Loucy (cell line): ENCODE results near the gene RPS24.
A peak's percentile ranks its signal among the peaks of the same experiment; 100 is the strongest.

ENCODE experiments used
- H2AFZ ChIP-seq: fragments of 200-600 bp; sonication (generic); 2 replicates; pipeline ENCODE4 v1.6.0; 2016; ENCODE audit warnings: antibody characterized with exemption, mild to moderate bottlenecking, low read length, moderate library complexity
- H3F3A ChIP-seq: fragments of 200-600 bp; 2 replicates; pipeline ENCODE4 v1.6.0; 2016; ENCODE audit warnings: antibody characterized with exemption, low read depth, mild to moderate bottlenecking
- H3K27me3 ChIP-seq: fragments of 200-600 bp; sonication (generic); 2 replicates; pipeline ENCODE4 v1.6.1; 2014; ENCODE audit warnings: low read length, mild to moderate bottlenecking; ENCODE audit not compliant: insufficient read depth, poor library complexity, severe bottlenecking
- H3K36me3 ChIP-seq: fragments of 200-600 bp; sonication (generic); 2 replicates; pipeline ENCODE4 v1.6.1; 2016; ENCODE audit warnings: low read length; ENCODE audit not compliant: insufficient read depth
- H3K4me1 ChIP-seq: fragments of 200-600 bp; sonication (generic); 2 replicates; pipeline ENCODE4 v1.5.1; 2014; ENCODE audit warnings: low read length, mild to moderate bottlenecking; ENCODE audit not compliant: insufficient read depth, poor library complexity, severe bottlenecking
- H3K4me2 ChIP-seq: fragments of 200-600 bp; sonication (generic); 2 replicates; pipeline ENCODE4 v1.6.0; 2014; ENCODE audit warnings: antibody characterized with exemption, low read length, low read depth, mild to moderate bottlenecking; ENCODE audit not compliant: poor library complexity, severe bottlenecking
- H3K4me3 ChIP-seq: fragments of 200-600 bp; sonication (generic); 2 replicates; pipeline ENCODE4 v1.5.1; 2014; ENCODE audit warnings: low read length, mild to moderate bottlenecking, mixed read lengths; ENCODE audit not compliant: poor library complexity, severe bottlenecking
- H3K79me2 ChIP-seq: fragments of 200-600 bp; sonication (generic); 2 replicates; pipeline ENCODE4 v1.6.1; 2014; ENCODE audit warnings: low read length; ENCODE audit not compliant: insufficient read depth
- H3K9ac ChIP-seq: fragments of 200-600 bp; sonication (generic); 2 replicates; pipeline ENCODE4 v1.6.0; 2014; ENCODE audit warnings: mild to moderate bottlenecking, low read depth, low read length, moderate library complexity; ENCODE audit not compliant: poor library complexity, severe bottlenecking
- H3K9me2 ChIP-seq: fragments of 200-600 bp; sonication (generic); replicated peaks from 2 replicates; pipeline ENCODE4 v1.6.1; 2016; ENCODE audit warnings: low read depth, low read length, mixed read lengths
- H3K9me3 ChIP-seq: fragments of 200-600 bp; sonication (generic); 2 replicates; pipeline ENCODE4 v1.6.1; 2014; ENCODE audit warnings: mild to moderate bottlenecking, antibody characterized with exemption, low read length, low read depth; ENCODE audit not compliant: insufficient read depth
- H4K20me1 ChIP-seq: fragments of 200-600 bp; sonication (generic); 2 replicates; pipeline ENCODE4 v1.6.0; 2014; ENCODE audit warnings: antibody characterized with exemption, low read length, mild to moderate bottlenecking; ENCODE audit not compliant: insufficient read depth, poor library complexity, severe bottlenecking
- EZH2phosphoT487 ChIP-seq: fragments of 200-600 bp; IDR thresholded peaks from 2 replicates; pipeline ENCODE4 v1.6.1; 2018; ENCODE audit warnings: antibody characterized with exemption, mild to moderate bottlenecking, moderate library complexity, borderline replicate concordance
- TF ChIP-seq, protein P1 (sequence below): fragments of 200-600 bp; sonication (generic); conservative IDR thresholded peaks from 2 replicates; pipeline ENCODE4 v1.5.1; 2014; ENCODE audit warnings: mild to moderate bottlenecking, antibody characterized with exemption, low read length

Gene RPS24

DNA sequence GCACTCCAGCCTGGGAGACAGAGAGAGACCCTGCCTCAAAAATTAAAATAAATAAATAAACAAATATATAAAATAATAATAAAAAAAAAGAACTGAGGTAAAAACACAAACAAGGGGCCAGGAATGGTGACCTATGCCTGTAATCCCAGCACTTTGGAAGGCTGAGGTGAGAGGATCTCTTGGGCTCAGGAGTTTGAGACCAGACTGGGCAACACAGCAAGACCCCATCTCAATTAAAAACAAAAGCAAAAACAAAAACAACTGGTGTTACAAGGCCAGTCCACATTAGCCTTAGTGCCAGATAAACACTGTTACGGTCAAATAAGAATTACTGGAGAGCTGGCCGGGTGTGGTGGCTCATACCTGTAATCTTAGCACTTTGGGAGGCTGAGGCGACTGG is 9.9 kb upstream of the RPS24 start:
- Histone ChIP-seq H3K9ac (no peak overlapping the region), H3K9me3 (no peaks in the 10 kb centered on the region), H3K4me3 (no peak overlapping the region), H3K36me3 (peaks cover 66% of the 10 kb centered on the region), H3F3A (no peaks in the 10 kb centered on the region), H3K4me1 (peaks cover 10% of the 10 kb centered on the region), H2AFZ (no peak overlapping the region), H3K27me3 (no peaks in the 10 kb centered on the region), H3K79me2 (peaks cover 23% of the 10 kb centered on the region), H4K20me1 (peaks cover 3% of the 10 kb centered on the region), H3K4me2 (no peak overlapping the region), H3K9me2 (no peaks in the 10 kb centered on the region)
- TF ChIP-seq, protein P1, sequence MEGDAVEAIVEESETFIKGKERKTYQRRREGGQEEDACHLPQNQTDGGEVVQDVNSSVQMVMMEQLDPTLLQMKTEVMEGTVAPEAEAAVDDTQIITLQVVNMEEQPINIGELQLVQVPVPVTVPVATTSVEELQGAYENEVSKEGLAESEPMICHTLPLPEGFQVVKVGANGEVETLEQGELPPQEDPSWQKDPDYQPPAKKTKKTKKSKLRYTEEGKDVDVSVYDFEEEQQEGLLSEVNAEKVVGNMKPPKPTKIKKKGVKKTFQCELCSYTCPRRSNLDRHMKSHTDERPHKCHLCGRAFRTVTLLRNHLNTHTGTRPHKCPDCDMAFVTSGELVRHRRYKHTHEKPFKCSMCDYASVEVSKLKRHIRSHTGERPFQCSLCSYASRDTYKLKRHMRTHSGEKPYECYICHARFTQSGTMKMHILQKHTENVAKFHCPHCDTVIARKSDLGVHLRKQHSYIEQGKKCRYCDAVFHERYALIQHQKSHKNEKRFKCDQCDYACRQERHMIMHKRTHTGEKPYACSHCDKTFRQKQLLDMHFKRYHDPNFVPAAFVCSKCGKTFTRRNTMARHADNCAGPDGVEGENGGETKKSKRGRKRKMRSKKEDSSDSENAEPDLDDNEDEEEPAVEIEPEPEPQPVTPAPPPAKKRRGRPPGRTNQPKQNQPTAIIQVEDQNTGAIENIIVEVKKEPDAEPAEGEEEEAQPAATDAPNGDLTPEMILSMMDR, result no peak
- no peak for TF ChIP-seq EZH2phosphoT487

DNA sequence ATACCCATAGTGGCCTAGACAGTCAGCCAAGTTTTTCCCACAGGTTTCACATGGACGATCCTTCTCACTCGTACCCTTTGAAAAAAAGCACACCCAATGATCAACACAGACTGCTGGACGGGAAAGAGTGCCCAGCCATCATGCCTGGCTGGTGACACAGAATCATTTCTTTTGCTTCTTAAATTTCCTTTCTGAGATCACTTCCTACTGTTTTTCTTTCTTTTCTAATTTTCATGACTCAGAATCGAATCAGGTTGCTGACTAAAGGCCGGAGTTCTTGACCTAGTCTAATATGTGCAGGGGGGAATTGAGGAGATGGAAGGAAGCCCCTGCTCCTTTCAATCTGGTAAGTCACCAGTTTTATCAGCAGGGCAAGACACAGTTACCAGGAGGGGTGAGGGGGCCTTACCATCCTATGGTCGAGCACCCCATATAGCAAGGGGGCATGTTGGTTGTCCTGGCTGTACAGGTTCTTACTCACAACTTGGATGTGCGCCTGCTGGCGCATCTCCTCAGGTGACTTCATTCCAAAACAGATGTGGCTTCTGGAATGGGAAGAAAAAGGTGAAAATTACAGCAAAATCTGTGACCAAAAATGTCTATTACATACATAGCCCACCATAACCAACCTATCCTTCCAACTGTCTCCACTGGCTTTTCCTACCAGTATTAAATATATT is 7.8 kb upstream of the RPS24 start:
- H2AFZ ChIP-seq, result no peak overlapping the region
- H4K20me1 ChIP-seq, result peaks cover 3% of the 10 kb centered on the region
- H3F3A ChIP-seq, result 0 out of 2 replicates have a peak, but pooled peaks cover 3% of the 10 kb centered on the region
- no peak overlapping the region for H3K9ac ChIP-seq
- H3K27me3 ChIP-seq, result no peaks in the 10 kb centered on the region
- peaks cover 29% of the 10 kb centered on the region for H3K79me2 ChIP-seq
- H3K9me3 ChIP-seq, result no peaks in the 10 kb centered on the region
- H3K36me3 ChIP-seq, result peaks cover 52% of the 10 kb centered on the region
- no peak overlapping the region for H3K4me3 ChIP-seq
- H3K4me2 ChIP-seq, result no peak overlapping the region
- TF ChIP-seq, protein P1, result no peak
- TF ChIP-seq EZH2phosphoT487, result no peak
- H3K4me1 ChIP-seq, result peaks cover 17% of the 10 kb centered on the region
- no peaks in the 10 kb centered on the region for H3K9me2 ChIP-seq

DNA sequence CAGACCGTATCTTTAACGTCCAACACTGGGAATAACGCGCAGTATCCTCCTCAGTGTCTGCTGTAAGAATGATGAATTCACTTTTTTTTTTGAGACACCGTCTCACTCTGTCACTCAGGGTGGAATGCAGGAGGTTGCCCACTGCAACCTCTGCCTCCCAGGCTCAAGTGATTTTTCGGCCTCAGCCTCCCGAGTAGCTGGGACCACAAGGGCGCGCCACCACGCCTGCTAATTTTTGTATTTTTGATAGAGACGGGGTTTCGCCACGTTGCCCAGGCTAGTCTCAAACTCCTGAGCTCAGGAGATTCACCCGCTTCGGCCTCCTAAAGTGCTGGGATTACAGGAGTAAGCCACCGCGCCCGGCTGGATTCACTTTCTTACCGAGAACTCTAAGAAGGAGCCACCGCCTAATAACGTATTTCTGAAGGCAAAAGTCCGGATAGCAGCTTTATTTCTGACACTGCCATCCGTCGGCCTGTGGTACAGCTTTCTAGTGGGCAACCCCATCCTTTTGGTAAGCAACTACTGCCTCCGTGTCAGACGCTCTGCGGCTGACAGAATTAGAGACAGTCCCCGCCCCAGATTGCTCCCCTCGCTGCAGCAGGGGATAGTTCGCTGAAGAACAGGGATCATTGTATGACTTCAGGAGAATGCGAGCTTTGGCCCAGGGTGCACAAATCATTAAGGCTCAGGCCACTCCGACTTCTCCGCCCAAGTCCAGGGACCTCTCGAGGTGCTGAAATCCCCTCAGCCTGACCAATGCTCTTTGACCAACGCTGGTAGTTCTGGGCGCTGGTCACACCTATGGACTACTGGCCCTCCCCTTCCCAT is 5.0 kb upstream of the RPS24 start:
- H4K20me1 ChIP-seq, result peaks cover 3% of the 10 kb centered on the region
- H3K27me3 ChIP-seq, result peaks cover under 1% of the 10 kb centered on the region
- H3K4me2 ChIP-seq, result peak overlapping the region; percentile 85
- peaks cover 22% of the 10 kb centered on the region for H3K4me1 ChIP-seq
- peak overlapping the region; percentile 95 for H2AFZ ChIP-seq
- 0 out of 2 replicates have a peak, but pooled peaks cover 3% of the 10 kb centered on the region for H3F3A ChIP-seq
- H3K79me2 ChIP-seq, result peaks cover 29% of the 10 kb centered on the region
- no peak for TF ChIP-seq EZH2phosphoT487
- TF ChIP-seq, protein P1, result peak; percentile 23; the same call in 1 of the 2 replicates
- H3K9ac ChIP-seq, result peak overlapping the region; percentile 96
- H3K36me3 ChIP-seq, result peaks cover 24% of the 10 kb centered on the region; the same call in 1 of the 2 replicates
- peak overlapping the region; percentile 97 for H3K4me3 ChIP-seq
- no peaks in the 10 kb centered on the region for H3K9me3 ChIP-seq
- H3K9me2 ChIP-seq, result no peaks in the 10 kb centered on the region
